DMS 273 (cell line): ENCODE results near the gene GIMAP8.
A peak's percentile ranks its signal among the peaks of the same experiment; 100 is the strongest.

Source experiments
- DNase-seq: peaks from one replicate; lab custom pipeline; 2025; ENCODE audit not compliant: unreplicated experiment; lab: John Stamatoyannopoulos, UW

The GIMAP8 gene

DNA sequence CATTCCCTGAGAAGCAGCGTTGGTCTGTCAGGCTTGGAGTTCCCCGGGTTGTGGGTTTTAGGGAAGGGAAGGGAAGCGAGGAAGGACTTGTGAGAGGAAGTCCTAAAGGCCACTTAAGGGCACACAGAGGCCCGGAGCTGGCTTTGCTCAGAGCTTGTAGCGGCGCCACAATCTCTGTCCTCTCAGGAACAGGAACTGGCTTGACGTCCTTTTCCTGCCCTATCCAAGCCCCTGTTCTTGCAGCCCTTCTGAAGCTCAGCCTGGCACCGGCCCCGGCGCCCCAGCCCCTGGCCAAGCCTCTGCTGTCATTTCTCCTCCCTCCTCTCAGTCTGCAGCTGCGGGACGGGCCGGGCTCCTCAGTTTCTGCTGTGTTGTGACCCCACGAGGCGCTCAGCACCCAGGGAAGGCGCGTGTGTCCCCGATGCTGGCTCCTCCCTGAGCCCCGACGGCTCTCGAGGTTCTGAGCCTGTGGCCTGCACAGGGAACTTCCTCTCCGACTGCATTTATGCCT lies at the start of gene GIMAP8:
Gene GIMAP8 (plus strand): TSS at position 140 of the 511 bp plus-strand sequence. CDS start 16,069 bp downstream, outside the sequence.
- DNase-seq, result no peak

DNA sequence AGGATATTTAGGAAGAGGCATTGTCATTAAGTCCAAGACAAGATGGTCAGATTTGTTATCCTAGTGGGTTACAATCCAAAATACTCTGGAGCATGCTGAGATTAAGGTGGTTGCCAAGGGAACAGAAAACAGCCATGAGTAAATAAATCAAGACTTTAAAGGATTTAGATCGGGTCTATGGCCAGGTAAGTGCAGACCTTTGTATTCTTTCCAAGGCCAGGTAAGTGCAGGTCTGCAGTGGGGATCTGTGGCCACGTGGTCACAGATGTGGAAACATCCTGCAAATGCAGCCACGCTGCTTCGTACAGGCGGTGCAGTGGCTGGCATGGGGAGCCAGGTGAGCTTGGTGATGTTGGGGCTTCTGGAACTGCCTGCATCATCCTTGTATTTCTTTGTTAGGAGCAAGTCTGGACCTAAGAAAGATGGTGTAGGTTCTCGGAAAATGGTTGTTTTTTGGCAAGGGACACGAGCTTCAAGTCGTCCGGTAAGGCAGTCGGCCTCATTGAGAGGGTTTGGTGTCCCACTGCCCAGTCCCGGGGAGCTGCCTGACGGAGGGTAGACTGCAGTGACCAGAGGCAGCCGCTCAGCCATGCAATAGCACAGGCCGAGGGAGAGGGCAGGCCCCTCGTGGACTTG lies 49.5 kb upstream of the GIMAP8 start:
- no peak for DNase-seq

DNA sequence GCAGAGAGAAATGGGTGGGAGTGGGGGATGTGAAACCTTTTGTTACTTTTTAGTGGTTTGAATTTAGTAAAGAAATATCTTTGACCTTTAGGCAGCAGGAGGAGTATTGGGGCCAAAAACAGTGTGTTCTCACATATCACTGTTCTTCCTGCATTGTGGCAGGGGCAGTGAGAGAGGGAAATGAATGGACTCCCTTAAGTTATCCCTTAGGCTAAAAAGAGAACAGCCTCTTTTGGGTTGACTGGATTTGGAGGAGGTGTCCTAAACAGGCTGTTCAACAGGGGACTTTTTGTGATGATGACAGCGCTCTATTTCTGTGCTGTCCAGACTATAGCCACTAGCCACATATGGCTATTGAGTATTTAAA lies 49.0 kb upstream of the GIMAP8 start:
- no peak for DNase-seq

DNA sequence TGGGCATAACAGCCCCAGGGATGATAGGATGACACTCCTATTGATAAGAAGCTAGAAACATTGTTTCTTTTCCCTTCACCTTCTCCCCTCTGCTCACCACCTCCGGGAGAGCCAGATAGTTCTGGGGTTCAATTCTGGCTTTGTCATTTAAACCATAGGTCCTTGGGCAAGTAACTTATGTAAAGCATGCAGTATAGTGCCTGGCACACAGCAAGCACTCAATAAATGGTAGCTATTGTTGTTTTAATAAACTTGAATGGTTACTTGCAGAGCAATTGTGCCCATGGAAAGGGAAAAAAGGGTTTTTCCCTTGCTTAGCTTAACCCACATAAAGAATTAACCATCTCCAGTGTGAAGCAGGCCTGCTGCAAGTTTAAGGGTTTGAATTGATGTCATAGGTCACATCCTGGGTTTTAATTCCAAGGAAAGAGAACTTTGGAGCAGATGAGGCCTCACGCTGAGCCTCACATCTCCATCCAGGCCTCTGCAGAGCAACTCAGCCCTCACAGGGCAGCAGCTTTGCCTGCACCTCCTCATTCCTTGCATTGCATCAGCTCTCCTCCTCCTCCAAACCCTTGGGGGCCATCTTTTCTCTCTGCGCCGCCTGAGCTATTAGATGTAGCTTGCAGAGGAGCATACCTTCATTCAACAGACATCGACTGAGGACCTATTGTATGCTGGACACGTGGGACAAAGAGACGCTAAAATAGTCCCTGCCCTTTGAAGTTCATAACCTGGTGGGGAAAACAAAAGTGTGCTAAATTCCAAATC lies 48.4 kb upstream of the GIMAP8 start:
- no peak for DNase-seq

DNA sequence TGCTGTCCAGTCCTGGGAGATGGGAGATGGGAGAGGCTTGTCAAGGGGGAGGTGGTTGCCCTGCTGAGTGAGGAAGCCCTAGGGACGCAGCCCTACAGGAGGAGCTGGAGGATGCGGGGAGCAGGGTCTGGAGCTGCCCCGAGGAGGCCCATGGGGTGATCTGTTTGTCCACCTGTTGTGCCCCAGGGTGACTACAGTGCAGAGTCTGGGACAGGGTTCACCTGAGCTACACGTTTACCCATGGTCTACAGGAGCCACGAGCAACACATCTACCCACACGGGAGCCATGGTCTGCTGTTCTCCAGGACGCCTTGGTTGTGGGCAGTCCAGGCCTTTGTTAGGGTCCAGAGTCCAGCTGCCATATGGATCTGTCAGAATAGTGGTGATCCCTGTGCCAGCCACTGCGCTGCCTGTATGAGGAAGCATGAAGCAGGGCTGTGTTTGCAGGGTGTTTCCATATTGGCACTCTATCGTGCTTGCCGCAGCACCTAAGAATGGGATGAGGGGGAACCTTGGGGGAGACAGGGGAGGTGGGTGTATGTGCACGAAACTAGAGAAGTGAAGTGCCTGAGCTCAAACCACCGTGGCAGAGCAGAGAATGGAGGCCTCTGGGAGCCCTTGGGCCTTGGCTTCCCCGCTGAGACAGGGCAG lies 47.6 kb upstream of the GIMAP8 start:
- no peak for DNase-seq

DNA sequence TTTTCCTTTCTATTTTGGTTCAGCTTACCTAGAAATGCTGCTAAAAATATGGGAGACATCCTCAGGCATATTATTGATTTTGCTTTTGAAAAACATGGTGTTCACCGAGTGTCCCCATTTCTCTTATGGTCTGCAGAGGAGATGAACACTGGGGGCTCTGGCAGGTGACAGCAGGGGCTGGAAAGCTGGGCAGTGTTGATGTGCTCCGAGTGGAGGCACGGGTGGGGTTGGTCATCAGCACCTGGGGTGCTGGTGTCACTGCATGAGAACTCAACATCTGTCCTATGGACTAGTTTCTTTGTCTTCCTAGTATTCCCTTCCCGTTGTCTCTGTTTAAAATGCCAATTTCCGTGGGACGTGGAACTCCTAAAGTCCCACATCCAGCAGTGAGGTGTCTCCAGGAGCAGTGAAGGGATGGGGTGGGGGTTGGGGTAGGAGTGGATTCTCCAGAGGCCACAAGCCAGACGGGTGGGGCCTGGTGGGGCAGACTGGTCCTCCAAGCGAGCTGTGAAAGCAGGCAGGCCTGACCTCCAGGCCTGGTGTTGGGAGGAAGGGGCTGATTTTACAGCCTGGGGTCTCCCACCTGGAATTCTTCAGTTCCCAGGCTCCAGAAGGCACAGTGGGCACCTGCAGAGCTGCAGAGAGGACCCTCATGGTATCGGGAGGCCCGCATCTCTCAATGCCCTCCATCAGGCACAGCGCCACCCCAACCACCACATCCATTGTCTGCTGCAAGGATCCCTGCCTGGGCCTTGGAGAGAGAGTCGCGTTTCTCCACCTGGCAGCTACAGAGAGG lies 46.9 kb upstream of the GIMAP8 start:
- DNase-seq, result no peak

DNA sequence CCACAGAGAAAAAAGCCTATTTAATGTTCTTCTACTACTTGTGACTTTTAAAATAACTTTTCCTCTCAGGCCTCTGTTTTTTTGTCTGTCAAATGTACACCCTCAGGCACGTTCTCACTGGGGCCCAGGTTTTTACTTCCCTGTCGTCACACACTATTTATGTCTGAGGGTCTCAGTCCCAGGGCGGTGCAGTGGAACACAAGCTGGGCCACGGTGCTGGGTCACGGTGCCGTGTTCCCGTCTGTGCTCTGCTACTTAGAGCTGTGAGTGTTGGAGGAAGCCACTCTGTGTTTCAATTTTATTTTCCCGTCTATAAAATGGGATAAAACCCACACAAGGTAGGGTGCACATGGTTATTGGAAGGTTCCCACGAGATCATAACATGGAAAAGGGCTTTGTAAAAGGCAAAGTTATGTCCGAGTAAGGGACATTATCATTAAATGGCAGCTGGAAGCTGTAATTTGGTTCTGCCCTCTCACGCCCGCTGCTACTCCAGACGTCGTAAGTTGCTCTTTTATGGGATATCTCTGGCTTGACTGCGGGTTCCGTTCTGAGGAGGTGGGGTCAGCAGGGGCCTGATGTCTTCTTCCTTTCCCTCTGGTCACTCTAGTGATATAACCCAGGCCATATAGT lies 46.1 kb upstream of the GIMAP8 start:
- DNase-seq, result no peak

DNA sequence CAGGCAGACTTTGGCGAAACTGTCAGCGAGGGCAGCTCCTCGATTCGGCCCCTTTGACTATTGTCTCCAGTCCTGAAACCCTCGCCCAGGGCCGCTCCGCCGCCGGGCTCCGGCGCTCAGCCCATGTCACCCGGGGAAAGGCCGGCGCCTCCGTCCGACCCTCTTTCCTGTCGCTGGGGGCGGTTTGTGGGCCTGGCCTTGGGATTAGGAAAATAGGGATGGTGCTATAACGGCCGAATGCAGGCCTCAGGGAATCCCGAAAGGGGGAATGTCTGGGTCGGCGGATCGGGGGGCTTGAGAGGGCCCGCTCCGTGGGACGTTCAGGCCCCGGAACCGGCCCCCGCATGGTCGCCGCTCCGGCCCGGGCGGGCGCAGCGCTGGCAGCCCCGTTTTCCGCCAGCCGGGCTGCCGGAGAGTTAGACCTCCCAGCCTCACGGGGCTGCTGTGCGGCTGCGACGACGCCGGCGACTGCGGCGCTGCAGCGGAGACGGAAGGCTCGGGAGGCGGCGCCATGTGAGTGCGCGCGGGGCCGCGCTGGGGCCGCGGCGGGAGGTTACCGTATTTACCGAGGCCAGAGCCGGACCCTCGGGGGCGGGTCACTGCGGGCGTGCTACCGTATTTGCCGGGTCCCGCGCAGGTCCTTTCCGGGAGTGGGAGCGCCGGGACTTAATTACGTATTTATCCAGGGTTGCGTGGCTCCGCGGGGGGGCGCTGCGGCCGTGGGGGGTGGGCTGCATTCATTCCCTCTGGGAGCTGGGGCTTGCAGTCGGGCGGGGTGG lies 45.4 kb upstream of the GIMAP8 start:
- DNase-seq, result peak; percentile 95

DNA sequence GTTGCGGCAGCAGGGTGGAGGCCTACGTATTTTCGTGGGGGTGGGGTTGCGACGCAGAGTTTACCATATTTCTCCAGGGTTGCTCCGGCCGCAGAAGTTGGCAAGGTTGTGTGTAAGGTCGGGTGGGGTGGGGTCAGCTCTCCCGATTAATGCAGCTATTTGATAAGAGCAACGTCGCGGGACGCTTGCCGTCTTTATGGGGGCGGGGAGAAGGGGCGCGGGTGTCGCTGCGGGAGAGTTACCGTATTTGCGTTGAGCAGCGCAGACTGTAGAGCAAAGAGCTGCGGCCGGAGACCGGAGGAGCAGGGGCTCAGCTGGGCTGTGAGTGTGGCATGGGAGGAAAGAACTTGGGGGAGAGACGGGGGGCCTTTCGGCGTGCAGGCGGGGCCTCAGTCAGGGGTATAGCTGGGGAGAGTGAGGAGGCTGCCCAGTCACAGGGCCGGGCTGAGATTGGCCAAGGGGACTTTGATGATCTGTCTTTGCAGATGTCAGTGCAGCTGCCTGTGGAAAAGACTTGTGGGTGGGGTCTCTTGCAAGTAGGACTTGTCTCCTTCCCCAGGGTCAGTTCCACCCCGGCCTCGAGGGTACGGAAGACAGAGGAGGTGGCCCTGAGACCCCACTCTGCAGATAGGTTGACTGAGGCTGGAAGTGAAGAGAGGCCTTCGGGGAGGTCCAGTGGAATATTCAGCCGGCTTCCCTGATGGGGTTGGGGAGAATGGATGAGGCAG lies 44.7 kb upstream of the GIMAP8 start:
- peak; percentile 87 for DNase-seq

DNA sequence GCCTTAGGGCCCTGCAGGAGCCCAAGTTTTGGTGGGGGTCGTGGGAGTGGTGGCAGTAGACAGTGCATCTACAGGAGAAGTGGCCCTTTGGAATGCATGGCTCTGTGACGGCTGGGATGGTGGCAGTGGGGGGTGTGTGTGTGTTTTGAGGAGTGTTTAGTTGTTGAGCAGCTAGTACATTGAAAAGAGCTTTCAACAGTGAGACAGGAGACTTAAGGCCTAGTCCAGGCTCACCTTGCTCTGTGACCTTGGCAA lies 44.2 kb upstream of the GIMAP8 start:
- no peak for DNase-seq

DNA sequence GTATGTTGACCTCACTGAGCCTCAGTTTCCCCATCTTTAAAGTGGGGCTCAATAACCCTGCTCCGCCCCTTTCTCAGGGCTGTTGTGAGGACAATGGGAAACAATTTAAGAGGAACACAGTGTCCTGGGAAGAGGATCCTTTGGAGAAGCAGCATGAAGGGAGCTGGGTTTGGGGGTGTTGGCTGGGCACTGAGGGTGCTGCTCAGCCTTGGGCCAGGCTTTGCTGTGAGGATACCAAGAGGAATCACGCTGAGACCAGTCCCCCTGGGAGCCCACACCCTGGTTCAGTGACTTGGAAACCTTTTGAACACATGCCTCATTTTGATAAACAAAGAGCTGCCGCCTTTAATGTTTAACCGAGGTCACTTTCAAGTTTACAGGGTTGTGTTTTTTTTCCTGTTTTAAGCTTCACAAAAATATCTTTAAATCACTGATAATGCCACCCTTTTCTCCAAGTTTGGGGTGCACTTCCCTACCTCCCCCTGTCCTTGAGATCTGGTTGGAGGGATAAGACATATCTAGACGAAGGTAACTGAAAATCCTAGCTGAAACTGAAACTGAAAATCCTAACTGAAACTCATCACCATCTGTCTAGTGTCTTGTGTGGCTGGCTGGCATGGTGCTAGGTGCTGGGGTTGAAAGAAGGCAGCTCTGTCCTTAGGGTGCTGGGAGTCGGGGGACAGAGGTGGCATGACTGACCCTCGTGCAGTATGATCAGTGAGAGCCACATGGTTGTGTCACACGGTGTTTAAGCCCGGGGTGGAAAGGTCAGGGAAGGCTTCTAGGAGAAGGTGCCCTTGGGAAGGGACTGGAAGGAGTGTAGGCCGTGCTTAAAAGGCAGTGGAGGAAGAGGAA lies 43.6 kb upstream of the GIMAP8 start:
- peak; percentile 59 for DNase-seq

DNA sequence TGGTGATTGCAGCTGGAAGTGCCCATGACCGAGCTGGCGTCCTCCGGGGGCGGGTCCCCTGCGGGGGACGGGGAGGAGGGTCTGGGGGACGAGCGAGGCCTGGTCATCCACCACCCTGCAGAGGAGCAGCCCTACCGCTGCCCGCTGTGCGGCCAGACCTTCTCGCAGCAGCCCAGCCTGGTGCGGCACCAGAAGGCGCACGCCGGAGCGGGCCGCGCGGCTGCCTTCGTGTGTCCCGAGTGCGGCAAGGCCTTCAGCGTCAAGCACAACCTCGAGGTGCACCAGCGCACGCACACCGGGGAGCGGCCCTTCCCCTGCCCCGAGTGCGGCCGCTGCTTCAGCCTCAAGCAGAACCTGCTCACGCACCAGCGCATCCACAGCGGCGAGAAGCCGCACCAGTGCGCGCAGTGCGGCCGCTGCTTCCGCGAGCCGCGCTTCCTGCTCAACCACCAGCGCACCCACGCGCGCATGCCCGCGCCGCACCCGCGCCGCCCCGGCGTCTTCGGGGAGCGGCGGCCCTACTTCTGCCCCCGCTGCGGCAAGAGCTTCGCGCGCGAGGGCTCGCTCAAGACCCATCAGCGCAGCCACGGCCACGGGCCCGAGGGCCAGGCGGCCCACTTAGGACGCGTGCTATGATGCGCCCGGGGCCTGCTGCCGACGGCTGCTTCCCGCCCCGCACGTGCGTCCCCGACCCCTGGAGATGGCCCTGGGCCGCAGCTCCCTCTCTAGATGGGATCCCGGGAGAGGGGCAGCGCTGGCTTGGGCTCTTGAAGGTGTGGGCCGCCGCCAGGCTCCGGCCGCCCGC lies 42.6 kb upstream of the GIMAP8 start:
- no peak for DNase-seq

DNA sequence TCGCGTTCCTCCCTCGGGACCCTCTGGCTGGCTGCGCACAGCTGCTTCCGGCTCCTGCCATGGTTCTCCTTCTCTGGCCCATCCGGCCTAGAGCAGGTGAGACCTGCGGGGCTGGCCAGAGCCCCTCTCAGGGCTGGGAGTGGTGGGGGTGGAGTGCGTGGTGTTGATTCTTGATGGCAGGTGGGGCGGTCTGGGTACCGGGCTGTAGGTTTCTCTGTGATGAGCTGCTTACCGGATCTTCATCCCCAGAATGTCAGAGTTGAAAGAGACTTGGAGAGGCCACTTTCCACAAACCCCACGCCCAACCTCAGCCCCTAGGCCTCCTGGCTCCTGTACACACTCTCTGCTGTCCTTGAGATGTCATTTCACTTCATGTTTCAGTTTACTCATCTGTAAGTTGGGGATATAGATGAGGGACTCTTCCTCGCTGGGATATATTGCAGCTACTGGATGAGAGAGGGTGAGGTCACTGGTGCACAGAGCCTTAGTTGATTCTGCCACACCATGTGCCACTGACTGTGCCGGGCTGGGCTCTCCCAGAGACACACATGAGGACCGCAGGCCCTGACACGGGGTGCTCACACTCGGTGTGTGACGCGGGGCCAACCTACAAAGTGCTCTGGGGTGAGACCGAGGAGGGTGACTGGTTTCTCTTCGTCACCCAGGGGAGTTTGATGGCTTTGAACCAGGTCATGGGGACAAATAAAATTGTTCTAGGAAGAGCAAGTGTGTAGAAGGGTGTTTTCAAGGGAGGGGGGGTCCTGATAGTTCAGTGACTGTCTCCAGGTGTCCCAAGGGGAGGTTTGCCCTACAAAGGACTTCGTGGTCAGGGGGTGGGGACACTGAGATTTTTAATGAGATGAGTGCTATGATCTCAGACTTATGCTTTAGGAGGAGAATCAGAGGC lies 41.8 kb upstream of the GIMAP8 start:
- DNase-seq, result no peak

DNA sequence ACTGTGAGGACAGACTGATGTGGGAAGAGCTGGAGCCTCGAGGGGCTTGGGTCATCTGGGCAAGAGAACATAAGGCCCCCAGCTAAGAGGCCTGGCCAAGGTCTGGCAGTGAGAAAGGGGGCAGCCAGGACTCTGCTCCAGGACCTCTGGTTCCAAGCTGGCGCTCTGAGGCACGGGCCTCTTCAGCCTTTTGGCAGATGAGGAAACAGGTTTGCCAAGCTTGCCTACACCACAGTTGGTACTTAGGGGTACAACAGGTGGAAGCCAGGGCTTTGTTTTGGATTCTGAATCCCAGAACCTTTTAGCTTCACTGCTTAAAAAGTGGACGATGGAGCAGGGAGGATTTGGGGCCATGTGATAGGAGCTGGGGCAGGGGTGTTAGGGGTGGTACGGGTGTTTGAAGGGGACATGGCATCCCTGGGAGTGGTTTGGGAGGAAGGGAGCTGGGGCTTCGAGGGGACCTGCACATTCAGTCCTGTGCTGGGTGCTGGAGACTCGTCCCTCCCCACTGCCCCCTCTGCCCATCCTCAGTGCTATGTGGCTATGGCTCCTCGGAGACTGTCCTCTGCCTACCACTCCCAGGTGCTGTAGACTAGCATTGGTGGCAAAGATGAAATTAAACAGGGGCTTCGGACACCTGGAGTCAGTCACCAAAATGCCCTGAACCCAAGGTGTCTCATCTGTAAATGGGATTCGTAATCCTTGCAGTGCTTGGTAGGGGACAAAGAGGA lies 41.0 kb upstream of the GIMAP8 start:
- peak; percentile 31 for DNase-seq

DNA sequence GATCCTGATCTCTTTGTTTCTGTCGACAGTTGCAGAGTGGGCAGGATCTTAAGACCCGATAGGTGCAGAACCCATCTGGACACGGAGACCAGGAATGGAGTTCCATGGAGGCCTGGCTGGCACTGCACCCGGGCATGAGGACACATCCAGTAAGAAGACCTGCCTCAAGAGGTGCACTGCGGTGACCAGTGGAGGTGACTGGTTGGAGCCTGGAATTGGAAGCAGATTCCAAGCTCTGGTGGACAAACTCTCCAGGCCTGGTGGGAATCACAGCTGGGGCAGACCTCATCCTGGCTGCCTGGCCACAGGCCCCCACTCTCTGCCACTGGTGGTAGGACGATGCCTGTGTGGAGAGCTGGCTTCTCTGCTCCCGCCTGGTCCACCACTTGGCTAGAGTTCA lies 40.3 kb upstream of the GIMAP8 start:
- DNase-seq, result no peak

DNA sequence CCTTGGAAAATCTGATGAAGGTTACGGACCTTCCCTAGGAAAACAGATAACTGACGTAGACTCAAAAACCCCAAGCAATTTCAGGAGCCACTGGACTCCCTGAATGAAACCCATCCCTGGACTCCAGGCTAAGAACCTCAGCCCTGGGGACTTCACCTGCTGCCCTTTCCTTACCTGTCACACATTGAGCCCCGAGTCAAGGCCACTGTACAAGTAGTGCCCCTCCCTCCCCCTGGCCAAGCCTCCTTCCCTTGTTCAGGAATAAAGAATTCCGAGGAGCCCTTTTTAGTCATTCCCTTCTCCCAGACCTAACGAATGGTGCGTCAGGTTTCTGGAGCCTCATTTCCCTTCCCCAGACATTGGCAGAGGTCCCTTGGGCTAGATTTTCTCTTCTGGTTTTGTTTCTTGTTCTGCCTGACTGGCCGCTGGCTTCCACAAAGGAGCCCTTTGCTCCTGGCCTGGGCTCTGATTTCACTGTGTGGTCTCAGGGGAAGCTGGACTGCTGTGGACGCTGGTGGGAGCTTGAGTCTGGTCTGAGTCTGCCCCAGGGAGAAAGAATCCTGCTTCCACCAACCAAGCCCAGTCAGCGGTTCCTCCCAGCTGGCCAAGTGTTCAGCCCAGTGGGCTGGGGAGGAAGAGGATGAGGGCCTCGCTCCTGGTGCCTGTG lies 39.6 kb upstream of the GIMAP8 start:
- no peak for DNase-seq
